Right atrium auricular region (tissue), 2 donors: ENCODE data around the gene GCSH. TPM values are rescaled to one million over a fixed set of nuclear protein-coding genes. Genes with fewer than 3 reads are reported as not detected.

ENCODE experiments used
- DNase-seq: peaks from one replicate; pipeline ENCODE4 v3.0.0-alpha.2; 2019; ENCODE audit warnings: low spot score
- H3K27ac ChIP-seq, 2 donors: fragments of 200-600 bp; sonication (generic); 1 replicate in 1 of 2; 2 replicates in 1 of 2; pipeline ENCODE4 v1.5.1; 2016 to 2019
- H3K27me3 ChIP-seq, 2 donors: fragments of 200-600 bp; sonication (generic); one replicate each; pipeline versions ENCODE4 v1.5.1 to v1.6.0; 2017 to 2019
- H3K36me3 ChIP-seq: fragments of 200-600 bp; sonication (generic); one replicate; pipeline ENCODE4 v1.5.1; 2016
- H3K4me1 ChIP-seq, 2 donors: fragments of 200-600 bp; sonication (generic); one replicate each; pipeline versions ENCODE4 v1.5.1 to v1.6.0; 2017 to 2019
- H3K4me3 ChIP-seq, 2 donors: fragments of 200-600 bp; sonication (generic); 1 replicate in 1 of 2; 2 replicates in 1 of 2; pipeline ENCODE4 v1.5.1; 2017 to 2019; ENCODE audit warnings: mild to moderate bottlenecking in 1 of 2, moderate library complexity in 1 of 2
- H3K9me3 ChIP-seq, 2 donors: fragments of 200-600 bp; sonication (generic); one replicate each; pipeline ENCODE4 v1.5.1; 2019
- total RNA-seq, 2 donors: library from RNA; depleted of rRNA; stranded (reverse); fragments of >200 nt; gene quantifications; one replicate each; pipeline ENCODE4 v1.1.0, GENCODE V29; 2016
- TF ChIP-seq, protein P1 (sequence below), 2 donors: fragments of 200-600 bp; sonication (generic); IDR thresholded peaks; one replicate each; pipeline ENCODE4 v1.5.1; 2019; ENCODE audit warnings: antibody characterized with exemption in 2 of 2

Gene GCSH
- total RNA-seq, 2 donors from 2014 or later = 12.3 to 16.9 TPM

DNA sequence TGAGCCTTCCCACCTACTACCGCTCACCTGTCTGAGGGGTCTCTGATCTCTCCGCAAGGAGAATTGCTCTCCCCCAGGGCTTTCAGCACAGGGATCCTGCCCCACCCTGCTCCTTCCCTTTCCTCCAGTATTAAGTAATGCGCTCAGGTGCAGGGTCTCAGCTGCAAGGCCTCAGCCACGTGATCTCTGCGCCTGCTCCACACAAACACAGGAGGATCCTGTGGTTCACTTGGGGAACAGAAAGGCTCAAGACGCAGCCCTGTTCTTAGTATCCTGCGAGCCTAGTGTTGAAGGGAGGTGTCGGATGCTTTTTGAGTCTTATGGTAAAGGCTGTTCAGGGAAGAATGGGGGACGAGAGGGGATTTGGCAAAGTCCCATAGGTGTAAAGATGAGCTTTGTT is 41.6 kb upstream of the GCSH start:
- no peak overlapping the region for H3K27ac ChIP-seq
- H3K9me3 ChIP-seq = no peaks in the 10 kb centered on the region
- no peaks in the 10 kb centered on the region for H3K4me1 ChIP-seq
- H3K36me3 ChIP-seq = no peaks in the 10 kb centered on the region
- H3K4me3 ChIP-seq = no peak overlapping the region
- no peaks in the 10 kb centered on the region for H3K27me3 ChIP-seq
- no peak for DNase-seq
- TF ChIP-seq, protein P1, sequence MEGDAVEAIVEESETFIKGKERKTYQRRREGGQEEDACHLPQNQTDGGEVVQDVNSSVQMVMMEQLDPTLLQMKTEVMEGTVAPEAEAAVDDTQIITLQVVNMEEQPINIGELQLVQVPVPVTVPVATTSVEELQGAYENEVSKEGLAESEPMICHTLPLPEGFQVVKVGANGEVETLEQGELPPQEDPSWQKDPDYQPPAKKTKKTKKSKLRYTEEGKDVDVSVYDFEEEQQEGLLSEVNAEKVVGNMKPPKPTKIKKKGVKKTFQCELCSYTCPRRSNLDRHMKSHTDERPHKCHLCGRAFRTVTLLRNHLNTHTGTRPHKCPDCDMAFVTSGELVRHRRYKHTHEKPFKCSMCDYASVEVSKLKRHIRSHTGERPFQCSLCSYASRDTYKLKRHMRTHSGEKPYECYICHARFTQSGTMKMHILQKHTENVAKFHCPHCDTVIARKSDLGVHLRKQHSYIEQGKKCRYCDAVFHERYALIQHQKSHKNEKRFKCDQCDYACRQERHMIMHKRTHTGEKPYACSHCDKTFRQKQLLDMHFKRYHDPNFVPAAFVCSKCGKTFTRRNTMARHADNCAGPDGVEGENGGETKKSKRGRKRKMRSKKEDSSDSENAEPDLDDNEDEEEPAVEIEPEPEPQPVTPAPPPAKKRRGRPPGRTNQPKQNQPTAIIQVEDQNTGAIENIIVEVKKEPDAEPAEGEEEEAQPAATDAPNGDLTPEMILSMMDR (IDR thresholded peaks at IDR 0.05) = no peak

DNA sequence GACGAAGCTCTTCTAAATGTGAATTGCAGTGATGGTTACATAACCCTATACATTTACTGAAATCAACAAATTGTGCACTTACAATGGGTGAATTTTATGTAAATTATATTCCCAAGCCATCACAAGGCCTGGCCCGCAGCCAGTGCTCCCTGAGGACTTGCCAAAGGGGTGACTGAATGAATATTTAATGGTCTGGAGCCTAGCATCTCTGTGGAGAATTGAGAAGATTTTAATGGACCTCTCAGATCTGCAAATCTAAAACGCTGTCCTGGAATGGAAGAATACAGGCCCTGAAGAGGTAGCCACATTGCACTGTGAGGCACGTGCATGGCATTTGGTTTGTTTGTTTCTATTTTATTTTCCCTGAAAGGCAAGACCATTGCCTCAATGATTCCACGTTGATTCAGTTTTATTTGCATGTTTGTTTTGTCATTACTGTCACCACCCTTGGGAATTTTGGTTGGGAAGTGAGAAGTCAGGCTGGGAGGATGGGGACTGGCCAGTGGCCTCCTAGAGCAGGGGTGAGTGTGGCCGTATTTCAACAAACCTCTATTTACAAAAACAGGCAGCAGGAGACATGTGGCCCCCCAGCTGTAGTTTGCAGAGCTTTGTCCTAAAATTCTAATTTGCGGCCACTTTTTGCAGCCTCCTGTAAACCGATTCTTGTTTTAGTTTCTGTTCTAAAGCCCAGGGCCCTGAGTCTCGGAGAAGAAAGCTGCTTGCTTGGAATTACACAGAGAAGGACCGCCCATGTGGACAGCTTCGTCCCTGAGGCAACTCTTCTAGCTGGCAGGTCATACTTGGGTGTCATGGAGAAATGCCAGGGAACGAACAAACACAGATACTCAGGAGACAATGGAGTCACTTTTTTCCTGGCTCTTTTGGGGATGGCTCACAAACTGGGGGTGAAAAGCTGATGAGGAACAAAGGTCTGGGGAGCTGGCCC is 40.5 kb upstream of the GCSH start:
- Histone ChIP-seq H3K4me1 (no peaks in the 10 kb centered on the region), H3K27me3 (no peaks in the 10 kb centered on the region), H3K36me3 (no peaks in the 10 kb centered on the region), H3K27ac (no peak overlapping the region), H3K9me3 (no peaks in the 10 kb centered on the region), H3K4me3 (no peak overlapping the region)
- no peak for DNase-seq
- TF ChIP-seq, protein P1 (IDR thresholded peaks at IDR 0.05) = no peak

DNA sequence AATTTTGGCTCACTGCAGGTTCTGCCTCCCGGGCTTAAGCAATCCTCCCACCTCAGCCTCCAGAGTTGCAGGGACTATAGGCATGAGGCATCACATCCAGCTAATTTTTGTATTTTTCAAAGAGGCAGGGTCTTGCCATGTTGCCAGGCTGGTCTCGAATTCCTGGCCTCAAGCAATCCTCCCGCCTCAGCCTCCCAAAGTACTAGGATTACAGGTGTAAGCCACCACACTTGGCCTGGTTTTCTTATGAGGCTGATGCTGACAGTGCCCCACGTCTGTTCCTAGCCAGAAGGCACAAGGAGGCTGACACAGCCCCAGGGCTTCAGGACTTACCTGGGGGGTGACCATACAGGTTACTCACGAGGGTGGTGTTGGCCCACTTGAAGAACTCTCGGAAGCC is 33.9 kb upstream of the GCSH start:
- Histone ChIP-seq H3K27ac (no peak overlapping the region), H3K27me3 (no peaks in the 10 kb centered on the region), H3K4me3 (no peak overlapping the region), H3K36me3 (no peaks in the 10 kb centered on the region), H3K4me1 (no peaks in the 10 kb centered on the region), H3K9me3 (no peaks in the 10 kb centered on the region)
- no peak for DNase-seq
- TF ChIP-seq, protein P1 (IDR thresholded peaks at IDR 0.05) = no peak

DNA sequence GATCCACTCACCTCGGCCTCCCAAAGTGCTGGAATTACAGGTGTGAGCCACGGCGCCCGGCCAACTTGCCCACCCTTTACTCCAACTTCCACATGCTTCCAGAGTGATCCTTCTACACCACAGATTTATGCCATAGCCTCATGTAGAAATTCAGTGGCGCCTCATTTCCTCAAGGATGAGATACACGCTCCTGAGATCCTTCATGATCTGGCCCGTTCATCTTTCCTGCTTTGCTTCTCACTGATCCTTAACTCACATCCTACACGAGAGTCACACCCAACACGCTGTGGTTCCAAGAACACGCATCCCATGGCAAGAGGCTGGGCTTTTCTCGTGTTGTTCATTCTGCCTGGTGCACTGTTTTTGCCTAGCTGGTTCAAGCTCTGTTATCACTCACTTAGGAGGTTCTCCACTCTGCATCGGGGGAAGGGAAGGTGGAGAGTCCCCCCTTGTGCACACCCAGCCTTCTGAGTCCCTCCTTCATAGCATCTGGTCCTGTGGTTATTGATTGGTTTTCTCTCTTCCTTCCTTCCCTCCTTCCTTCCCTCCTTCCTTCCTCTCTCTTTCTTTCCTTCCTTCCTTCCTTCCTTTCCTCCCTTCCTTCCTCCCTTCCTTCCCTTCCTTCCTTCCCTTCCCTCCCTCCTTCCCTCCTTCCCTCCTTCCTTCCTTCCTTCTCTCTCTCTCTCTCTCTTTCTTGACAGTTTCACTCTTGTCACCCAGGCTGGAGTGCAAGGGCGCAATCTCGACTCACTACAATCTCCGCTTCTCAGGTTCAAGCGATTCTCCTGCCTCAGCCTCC is 32.7 kb upstream of the GCSH start:
- Histone ChIP-seq H3K27me3 (no peaks in the 10 kb centered on the region), H3K27ac (no peak overlapping the region), H3K9me3 (no peaks in the 10 kb centered on the region), H3K4me3 (no peak overlapping the region), H3K36me3 (no peaks in the 10 kb centered on the region), H3K4me1 (no peaks in the 10 kb centered on the region)
- TF ChIP-seq, protein P1 (IDR thresholded peaks at IDR 0.05) = no peak
- DNase-seq = no peak

DNA sequence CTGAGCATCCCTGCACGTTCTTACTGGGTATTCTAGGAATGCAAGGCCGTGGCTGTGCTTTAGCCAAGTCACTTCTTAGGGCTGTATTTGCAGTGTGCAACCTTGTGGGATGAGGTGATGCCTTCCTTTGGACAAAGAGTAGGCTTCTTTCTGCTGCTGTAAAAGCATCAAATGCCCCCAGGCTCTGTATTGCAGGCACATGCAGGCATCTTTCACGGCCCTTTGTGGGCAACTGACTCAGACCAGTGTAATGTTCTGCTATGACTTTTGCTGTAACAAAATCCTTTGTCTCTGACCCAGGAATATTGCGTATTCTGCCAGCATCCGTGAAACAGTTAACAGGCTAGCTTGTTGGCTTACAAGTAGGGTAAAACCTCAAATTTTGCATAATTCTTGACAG is 30.9 kb upstream of the GCSH start:
- Histone ChIP-seq H3K9me3 (no peaks in the 10 kb centered on the region), H3K4me3 (no peak overlapping the region), H3K27me3 (no peaks in the 10 kb centered on the region), H3K27ac (no peak overlapping the region), H3K4me1 (no peaks in the 10 kb centered on the region), H3K36me3 (no peaks in the 10 kb centered on the region)
- no peak for DNase-seq
- TF ChIP-seq, protein P1 (IDR thresholded peaks at IDR 0.05) = no peak
